Endothelial cell of umbilical vein (primary cell): ENCODE measurements around the gene CELF3. TPM values are rescaled to one million over a fixed set of nuclear protein-coding genes. Genes with fewer than 3 reads are reported as not detected.
A peak's percentile ranks its signal among the peaks of the same experiment; 100 is the strongest.

Experiments used
- BruUV-seq: library from RNA; stranded (reverse); fragments of 400-500 nt; replicated peaks from 2 replicates; lab custom pipeline; 2021; lab: Mats Ljungman, UMichigan
- CTCF ChIA-PET: fragments of 300-600, 350-600 bp; sonication (Branson Sonifier 250); formaldehyde crosslinking; loops from one replicate; lab custom pipeline; 2021; ENCODE audit warnings: antibody characterized with exemption, inconsistent platforms; lab: Charles Lee
- POLR2A ChIA-PET: fragments of 300-600, 350-600 bp; sonication (Branson Sonifier 250); formaldehyde crosslinking; loops from one replicate; lab custom pipeline; 2021; ENCODE audit warnings: antibody characterized with exemption, inconsistent platforms; lab: Charles Lee
- DNase-seq: peaks from one replicate; pipeline ENCODE4 v3.0.0-alpha.2; 2011; ENCODE audit warnings: low read depth, low spot score
- FAIRE-seq: peaks from 2 replicates; lab custom pipeline; 2011; peaks lifted over from hg19 to GRCh38; lab: Jason Lieb, UNC
- H2AFZ ChIP-seq: 2 replicates; pipeline ENCODE4 v1.6.0; 2012; ENCODE audit warnings: low read depth, low read length, control low read depth, inconsistent platforms
- H3K27ac ChIP-seq: 2 replicates; pipeline ENCODE4 v1.5.1; 2011; ENCODE audit warnings: low read depth, mild to moderate bottlenecking, control low read depth, low read length, moderate library complexity; ENCODE audit not compliant: insufficient read depth
- H3K27me3 ChIP-seq, 2 experiments: 2 replicates each; pipeline versions ENCODE4 v1.6.0 to v1.6.1; 2011; ENCODE audit warnings: low read length in 2 of 2, mixed read lengths in 1 of 2; ENCODE audit not compliant: control insufficient read depth in 2 of 2, insufficient read depth in 2 of 2
- H3K36me3 ChIP-seq, 2 experiments: 2 replicates in 1 of 2; 3 replicates in 1 of 2; pipeline ENCODE4 v1.5.1; 2011; ENCODE audit warnings: low read length in 2 of 2, mild to moderate bottlenecking in 1 of 2, moderate library complexity in 1 of 2; ENCODE audit not compliant: control insufficient read depth in 2 of 2, insufficient read depth in 2 of 2; ENCODE audit errors: extremely low read depth in 1 of 2
- H3K4me1 ChIP-seq: 3 replicates; pipeline ENCODE4 v1.5.1; 2011; ENCODE audit warnings: mild to moderate bottlenecking, low read length; ENCODE audit not compliant: control insufficient read depth, insufficient read depth; ENCODE audit errors: extremely low read depth
- H3K4me2 ChIP-seq: 2 replicates; pipeline ENCODE4 v1.6.1; 2011; ENCODE audit warnings: low read length, control low read depth, mixed read lengths; ENCODE audit not compliant: insufficient read depth
- H3K4me3 ChIP-seq, 3 experiments: fragments of 200-600 bp in 1 of 3; sonication (generic), shearing (Covaris generic) in 1 of 3; replicated peaks in 1 of 3; 2 replicates each; pipeline ENCODE4 v1.5.1; 2011 to 2016; ENCODE audit warnings: control low read depth in 3 of 3, low read length in 3 of 3, mild to moderate bottlenecking in 2 of 3, inconsistent platforms in 1 of 3, low read depth in 1 of 3, moderate library complexity in 1 of 3; ENCODE audit not compliant: insufficient read depth in 1 of 3
- H3K79me2 ChIP-seq: 2 replicates; pipeline ENCODE4 v1.6.0; 2012; ENCODE audit warnings: low read length, inconsistent platforms; ENCODE audit not compliant: control insufficient read depth, insufficient read depth
- H3K9ac ChIP-seq: replicated peaks from 2 replicates; pipeline ENCODE3; 2011; ENCODE audit warnings: low read length, control low read depth; ENCODE audit not compliant: insufficient read depth; ENCODE audit errors: extremely low read depth
- H3K9me1 ChIP-seq: replicated peaks from 3 replicates; pipeline ENCODE4 v1.6.0; 2011; ENCODE audit warnings: mild to moderate bottlenecking, low read length; ENCODE audit not compliant: control insufficient read depth, insufficient read depth; ENCODE audit errors: extremely low read depth
- H3K9me3 ChIP-seq: replicated peaks from 2 replicates; pipeline ENCODE4 v1.5.1; 2012; ENCODE audit warnings: low read length, inconsistent platforms; ENCODE audit not compliant: control insufficient read depth, insufficient read depth
- H4K20me1 ChIP-seq: replicated peaks from 2 replicates; pipeline ENCODE3; 2011; ENCODE audit warnings: mild to moderate bottlenecking, low read length; ENCODE audit not compliant: control insufficient read depth, insufficient read depth; ENCODE audit errors: extremely low read depth
- EZH2 ChIP-seq: IDR thresholded peaks from 2 replicates; pipeline ENCODE4 v1.6.1; 2012; ENCODE audit warnings: borderline replicate concordance, low read depth, mild to moderate bottlenecking, moderate library complexity, low read length, inconsistent platforms; ENCODE audit not compliant: severe bottlenecking
- JUN ChIP-seq: IDR thresholded peaks from 2 replicates; pipeline ENCODE4 v1.6.1; 2011; ENCODE audit warnings: borderline replicate concordance, low read depth; ENCODE audit not compliant: insufficient read length, insufficient read depth
- POLR2AphosphoS5 ChIP-seq: IDR thresholded peaks from 2 replicates; pipeline ENCODE4 v1.6.1; 2012; ENCODE audit warnings: low read depth, mild to moderate bottlenecking, control low read depth, low read length, moderate library complexity; ENCODE audit not compliant: insufficient read depth
- dilution Hi-C: fragments of 300-500 bp; cut with MboI; formaldehyde crosslinking; loops from one replicate; pipeline ENCODE4 v1.15.0; 2019; ENCODE audit warnings: low sequenced_read_pairs; ENCODE audit not compliant: extremely low pct_ligation_motif_present
- intact Hi-C: fragments of 100-400 bp; cut with micrococcal nuclease; formaldehyde crosslinking; loops from one replicate; pipeline ENCODE4 v1.10.0; 2022
- polyA plus RNA-seq, 4 experiments: library from polyadenylated mRNA; depleted of rRNA in 3 of 4; stranded (reverse) in 3 of 4; unstranded in 1 of 4; fragments of >200 nt; gene quantifications; 2 replicates each; pipeline versions ENCODE4 v1.2.1 to v1.2.3, GENCODE V29; 2011 to 2012; ENCODE audit warnings: missing spikeins in 1 of 4
- total RNA-seq: library from RNA; stranded (reverse); gene quantifications from 2 replicates; pipeline ENCODE4 v1.2.3, GENCODE V29; 2021

The CELF3 gene
- total and polyA plus RNA-seq, 2 donors (not counting 3 experiments of a cell fraction or from before 2014, with no cell fraction given): not detected

GRCh38 chr1:151720125-151720524 lies 3.5 kb upstream of the CELF3 start:
- no peaks in the 10 kb centered on the region for H3K9me3 ChIP-seq
- H3K9ac ChIP-seq: no peak overlapping the region
- H3K9me1 ChIP-seq: no peaks in the 10 kb centered on the region
- no peak overlapping the region for H3K4me2 ChIP-seq
- no peak overlapping the region for H2AFZ ChIP-seq
- BruUV-seq: no TSS peak
- no peak for FAIRE-seq
- no peak for DNase-seq
- H3K4me3 ChIP-seq: no peak overlapping the region
- H3K27me3 ChIP-seq: peaks cover 60 to 70% of the 10 kb centered on the region in 2 experiments
- no peaks in the 10 kb centered on the region for H3K36me3 ChIP-seq
- H3K27ac ChIP-seq: no peak overlapping the region
- no peaks in the 10 kb centered on the region for H4K20me1 ChIP-seq
- ChIA-PET POLR2A (no interaction called here), CTCF (interaction anchor here (1.4 to 2.3 kb wide), 5 partner anchors 11 to 99 kb away, joined by 4 to 6 read pairs (median 5); no protein-coding TSS in a partner anchor)
- peaks cover 4% of the 10 kb centered on the region for H3K4me1 ChIP-seq
- TF ChIP-seq JUN (no peak), EZH2 (peak; percentile 4)
- dilution Hi-C loops (no loop called here), intact Hi-C loops (no loop called here)
- H3K79me2 ChIP-seq: no peaks in the 10 kb centered on the region

DNA sequence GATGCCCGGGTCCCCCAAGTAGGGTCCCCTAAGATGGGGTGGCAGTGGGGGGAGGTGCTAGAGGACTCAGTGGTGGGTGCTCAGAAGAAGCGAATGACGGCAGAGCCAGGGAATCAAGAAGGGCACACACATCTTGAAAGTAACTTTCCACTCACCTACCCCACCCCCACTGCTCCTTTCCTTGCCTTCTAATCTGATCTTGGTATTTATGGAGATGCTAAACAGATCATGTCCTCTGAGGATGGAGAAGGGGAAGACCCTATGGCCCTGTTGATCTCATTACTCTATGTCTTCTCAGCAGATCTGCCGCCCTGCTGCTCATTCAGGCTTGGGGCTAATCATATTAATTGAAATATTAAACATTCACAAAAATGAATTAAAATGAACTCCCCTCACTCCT lies 2.1 kb upstream of the CELF3 start:
- no TSS peak for BruUV-seq

More for the DNA sequence above, 2.1 kb upstream of the CELF3 start:
- H3K27me3 ChIP-seq: peaks cover 64% of the 10 kb centered on the region in 2 experiments
- intact Hi-C loops (no loop called here), dilution Hi-C loops (no loop called here)
- no peak for TF ChIP-seq POLR2AphosphoS5
- H4K20me1 ChIP-seq: no peaks in the 10 kb centered on the region
- DNase-seq (no peak), FAIRE-seq (no peak)
- peaks cover 4% of the 10 kb centered on the region for H3K4me1 ChIP-seq
- H2AFZ ChIP-seq: no peak overlapping the region
- H3K4me2 ChIP-seq: no peak overlapping the region
- H3K36me3 ChIP-seq: no peaks in the 10 kb centered on the region
- no peaks in the 10 kb centered on the region for H3K79me2 ChIP-seq
- H3K27ac ChIP-seq: no peak overlapping the region
- H3K9me3 ChIP-seq: no peaks in the 10 kb centered on the region
- POLR2A ChIA-PET: no interaction called here
- CTCF ChIA-PET: no interaction called here
- no peak overlapping the region for H3K4me3 ChIP-seq
- H3K9ac ChIP-seq: no peak overlapping the region
- H3K9me1 ChIP-seq: no peaks in the 10 kb centered on the region
